T-helper 1 cell treated with Interleukin-12 subunit alpha and Interleukin-12 subunit beta and Interleukin-4 antibody, amounts not matched to agents 30 ng/mL and 1 ng/mL, for 36 hours (primary cell): Measurements from ENCODE around the gene RBMS2. TPM values are rescaled to one million over a fixed set of nuclear protein-coding genes. Genes with fewer than 3 reads are reported as not detected.

Source experiments
- intact Hi-C: fragments of 100-400 bp; cut with micrococcal nuclease; formaldehyde crosslinking; loops from one replicate; pipeline ENCODE4 v1.15.1; 2024
- total RNA-seq: library from RNA; stranded (reverse); gene quantifications from 2 replicates; pipeline ENCODE4 v1.2.3, GENCODE V29; 2022

The RBMS2 gene
- total RNA-seq, 1 donor from 2014 or later, result 5.6 TPM

GRCh38 chr12:56629459-56630179, 108.0 kb downstream of the RBMS2 start:
- intact Hi-C loops, result loop anchor here (1.0 to 5.0 kb wide), 9 partner anchors 17 to 613 kb away; partner anchors contain the start of genes CNPY2, NABP2, PTGES3 and RBMS2

GRCh38 chr12:56630180-56630632, 108.6 kb downstream of the RBMS2 start, which contains the start of gene BAZ2A:
Gene BAZ2A (minus strand): TSS chr12:56630326. CDS start chr12:56617530, 12,796 bp downstream.
- intact Hi-C loops, result loop anchor here (1.0 to 5.0 kb wide), 3 partner anchors 58 to 408 kb away; partner anchors contain the start of genes NABP2, PTGES3, RBMS2 and RNF41

- intact Hi-C loops, result loop anchor here (5.0 kb wide), 1 partner anchor 410 kb away; the partner anchor contains the start of genes NABP2 and RNF41
These were observed 110.4 kb downstream of the RBMS2 start for GRCh38 chr12:56631790-56632700.

GRCh38 chr12:56632701-56633467, 111.3 kb downstream of the RBMS2 start:
- intact Hi-C loops, result loop anchor here (5.0 kb wide), 1 partner anchor 411 kb away; the partner anchor contains the start of genes NABP2 and RNF41

- intact Hi-C loops, result loop anchor here (2.0 to 5.0 kb wide), 2 partner anchors 185 to 411 kb away; partner anchors contain the start of genes NABP2, RNF41 and TIMELESS
These were observed 112.0 kb downstream of the RBMS2 start for GRCh38 chr12:56633468-56634241.

GRCh38 chr12:56634242-56634836, 112.7 kb downstream of the RBMS2 start:
- intact Hi-C loops, result loop anchor here (2.0 to 5.0 kb wide), 2 partner anchors 186 to 412 kb away; partner anchors contain the start of genes NABP2, RNF41 and TIMELESS

GRCh38 chr12:56634837-56635791, 113.5 kb downstream of the RBMS2 start:
- intact Hi-C loops, result loop anchor here (2.0 to 5.0 kb wide), 7 partner anchors 186 to 1117 kb away; partner anchors contain the start of genes BLOC1S1, CDK4, INHBC and NABP2

- intact Hi-C loops, result loop anchor here (1.0 to 5.0 kb wide), 18 partner anchors 8 to 1116 kb away; partner anchors contain the start of genes BLOC1S1, CDK4, CS and DGKA
These were observed 114.4 kb downstream of the RBMS2 start for GRCh38 chr12:56635806-56636674.

GRCh38 chr12:56636675-56637540, 115.3 kb downstream of the RBMS2 start:
- intact Hi-C loops, result loop anchor here (1.0 to 5.0 kb wide), 17 partner anchors 9 to 1115 kb away; partner anchors contain the start of genes BLOC1S1, CDK4, CS and DGKA

GRCh38 chr12:56637621-56638020, 116.0 kb downstream of the RBMS2 start:
- intact Hi-C loops, result loop anchor here (2.0 to 5.0 kb wide), 11 partner anchors 65 to 1115 kb away; partner anchors contain the start of genes BLOC1S1, CDK4, CS and DGKA

GRCh38 chr12:56641219-56641618, 119.6 kb downstream of the RBMS2 start:
- intact Hi-C loops, result no loop called here

- intact Hi-C loops, result loop anchor here (5.0 kb wide), 1 partner anchor 827 kb away; the partner anchor contains the start of genes ORMDL2 and SARNP
These were observed 123.0 kb downstream of the RBMS2 start for GRCh38 chr12:56644654-56645053.

- intact Hi-C loops, result loop anchor here (5.0 kb wide), 1 partner anchor 828 kb away; the partner anchor contains the start of genes ORMDL2 and SARNP
These were observed 123.6 kb downstream of the RBMS2 start for GRCh38 chr12:56645201-56645716.
